SKM-1 (cell line): ENCODE measurements around the gene MBD3.

Experiments used
- DNase-seq: peaks from one replicate; lab custom pipeline; 2025; ENCODE audit not compliant: unreplicated experiment; lab: John Stamatoyannopoulos, UW

The MBD3 gene

GRCh38 chr19:1619703-1620102 lies 27.0 kb upstream of the MBD3 start:
- no peak for DNase-seq

- DNase-seq: no peak
These were observed 26.4 kb upstream of the MBD3 start for GRCh38 chr19:1619094-1619439.

- no peak for DNase-seq
These were observed 25.8 kb upstream of the MBD3 start for GRCh38 chr19:1618157-1619093.

DNA sequence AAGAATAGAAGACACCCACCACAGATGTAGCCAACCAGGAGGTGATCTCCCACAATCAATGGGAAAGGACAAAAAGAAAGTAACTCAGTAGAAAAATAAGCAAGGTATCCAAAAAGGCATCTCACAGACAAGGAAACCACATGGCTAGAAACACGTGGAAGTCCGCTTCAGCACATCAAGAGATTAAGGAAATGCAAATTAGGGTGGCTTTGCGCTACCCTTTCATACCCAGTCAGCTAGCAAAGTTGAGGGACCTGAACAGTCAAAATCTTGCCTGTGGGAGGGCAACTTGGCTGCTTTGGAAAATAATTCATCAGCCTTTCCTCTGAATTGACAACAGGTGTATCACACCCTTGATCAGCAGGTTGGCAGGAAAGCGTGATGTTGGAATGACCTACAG lies 24.2 kb upstream of the MBD3 start:
- no peak for DNase-seq

GRCh38 chr19:1616396-1616795 lies 23.7 kb upstream of the MBD3 start:
- DNase-seq: no peak

- DNase-seq: no peak
These were observed 22.6 kb upstream of the MBD3 start for GRCh38 chr19:1615156-1615765.

DNA sequence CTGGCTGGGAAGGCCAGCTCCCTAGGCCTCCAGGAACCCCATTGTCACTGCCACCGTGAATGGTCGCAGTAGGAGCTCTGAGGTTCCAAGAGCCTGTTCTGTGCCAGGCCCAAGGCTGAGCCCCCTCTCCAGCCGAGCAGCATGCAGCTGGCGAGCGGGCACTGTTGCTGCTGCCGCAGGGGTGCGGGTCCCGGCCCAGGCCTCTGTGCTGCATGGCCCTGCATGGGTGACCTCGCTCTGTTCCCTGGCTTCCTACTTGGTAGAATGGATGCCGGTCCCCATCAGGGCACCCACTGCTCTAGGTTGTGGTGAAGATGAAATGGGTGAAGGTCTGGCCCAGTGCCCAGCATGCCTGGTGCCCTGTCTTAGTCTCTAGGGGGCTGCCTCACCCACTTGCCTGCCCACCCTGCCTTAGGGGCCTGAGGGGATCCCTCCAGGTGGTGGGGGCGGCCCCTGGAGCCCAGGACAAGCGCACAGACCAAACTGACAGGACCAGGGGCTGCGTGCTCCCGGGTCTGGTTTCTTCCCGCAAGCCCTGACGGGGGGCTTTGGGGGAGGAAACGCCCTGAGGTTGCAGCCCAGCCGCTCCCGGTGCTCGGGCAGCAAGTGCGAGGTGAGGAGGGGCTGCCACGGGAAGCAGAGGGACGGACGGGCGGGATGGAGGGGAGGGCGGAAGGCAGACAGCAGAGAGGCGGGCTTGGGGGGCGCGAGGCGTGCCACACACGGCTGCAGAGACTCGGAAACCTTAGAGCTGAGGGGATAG lies 21.3 kb upstream of the MBD3 start:
- DNase-seq: no peak

GRCh38 chr19:1613146-1613545 lies 20.5 kb upstream of the MBD3 start:
- no peak for DNase-seq

DNA sequence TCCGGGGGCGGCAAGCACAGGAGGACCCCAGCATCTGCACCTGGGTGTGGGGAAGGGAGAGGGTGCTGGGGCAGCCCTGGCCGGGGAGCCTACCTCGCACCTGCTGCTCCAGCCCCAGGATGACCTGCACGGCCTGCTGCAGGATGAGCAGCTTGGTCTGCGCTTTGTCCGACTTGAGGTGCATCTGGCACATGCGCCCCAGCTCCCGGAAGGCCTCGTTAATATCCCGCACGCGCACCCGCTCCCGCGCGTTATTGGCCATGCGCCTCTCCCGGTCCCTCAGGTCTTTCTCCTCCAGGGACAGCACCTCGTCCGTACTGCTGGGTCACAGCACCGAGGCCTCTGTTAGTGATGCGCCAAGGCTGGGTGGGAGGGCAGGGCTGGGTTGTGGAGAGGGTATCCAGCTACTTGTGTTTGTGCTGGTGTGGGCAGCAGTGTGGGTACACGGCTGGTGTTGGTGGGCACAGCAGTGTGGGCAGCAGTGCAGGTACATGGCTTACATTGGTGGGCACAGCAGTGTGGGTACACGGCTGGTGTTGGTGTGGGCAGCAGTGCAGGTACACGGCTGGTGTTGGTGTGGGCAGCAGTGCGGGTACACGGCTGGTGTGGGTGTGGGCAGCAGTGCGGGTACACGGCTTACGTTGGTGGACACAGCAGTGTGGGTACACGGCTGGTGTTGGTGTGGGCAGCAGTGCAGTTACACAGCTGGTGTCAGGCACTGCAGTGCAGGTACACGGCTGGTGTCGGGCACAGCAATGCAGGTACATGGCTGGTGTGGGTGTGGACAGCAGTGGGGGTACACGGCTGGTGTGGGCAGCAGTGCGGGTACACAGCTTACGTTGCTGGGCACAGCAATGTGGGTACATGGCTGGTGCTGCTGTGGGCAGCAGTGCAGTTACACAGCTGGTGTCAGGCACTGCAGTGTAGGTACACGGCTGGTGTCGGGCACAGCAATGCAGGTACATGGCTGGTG lies 19.7 kb upstream of the MBD3 start:
- DNase-seq: no peak

GRCh38 chr19:1611353-1611752 lies 18.7 kb upstream of the MBD3 start:
- no peak for DNase-seq

DNA sequence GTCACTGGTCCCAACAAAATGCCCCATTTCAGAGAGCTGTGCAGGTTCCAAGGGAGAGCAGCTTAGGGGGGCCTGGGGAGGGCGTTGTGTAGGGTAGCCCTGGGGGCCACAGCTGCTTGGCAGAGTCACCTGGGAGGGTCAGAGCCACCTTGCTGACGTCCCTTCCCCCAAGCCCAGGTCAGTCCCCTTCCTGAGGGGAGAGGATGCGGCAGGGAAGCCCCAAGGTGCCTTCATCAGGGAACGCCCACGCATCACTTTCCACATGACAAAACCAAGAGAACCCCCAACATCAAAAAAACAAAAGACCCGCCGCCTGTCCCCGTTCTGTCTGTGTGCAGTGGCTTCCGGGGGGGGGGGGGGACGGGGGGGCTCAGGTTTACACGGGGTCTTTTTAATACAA lies 17.9 kb upstream of the MBD3 start:
- no peak for DNase-seq

DNA sequence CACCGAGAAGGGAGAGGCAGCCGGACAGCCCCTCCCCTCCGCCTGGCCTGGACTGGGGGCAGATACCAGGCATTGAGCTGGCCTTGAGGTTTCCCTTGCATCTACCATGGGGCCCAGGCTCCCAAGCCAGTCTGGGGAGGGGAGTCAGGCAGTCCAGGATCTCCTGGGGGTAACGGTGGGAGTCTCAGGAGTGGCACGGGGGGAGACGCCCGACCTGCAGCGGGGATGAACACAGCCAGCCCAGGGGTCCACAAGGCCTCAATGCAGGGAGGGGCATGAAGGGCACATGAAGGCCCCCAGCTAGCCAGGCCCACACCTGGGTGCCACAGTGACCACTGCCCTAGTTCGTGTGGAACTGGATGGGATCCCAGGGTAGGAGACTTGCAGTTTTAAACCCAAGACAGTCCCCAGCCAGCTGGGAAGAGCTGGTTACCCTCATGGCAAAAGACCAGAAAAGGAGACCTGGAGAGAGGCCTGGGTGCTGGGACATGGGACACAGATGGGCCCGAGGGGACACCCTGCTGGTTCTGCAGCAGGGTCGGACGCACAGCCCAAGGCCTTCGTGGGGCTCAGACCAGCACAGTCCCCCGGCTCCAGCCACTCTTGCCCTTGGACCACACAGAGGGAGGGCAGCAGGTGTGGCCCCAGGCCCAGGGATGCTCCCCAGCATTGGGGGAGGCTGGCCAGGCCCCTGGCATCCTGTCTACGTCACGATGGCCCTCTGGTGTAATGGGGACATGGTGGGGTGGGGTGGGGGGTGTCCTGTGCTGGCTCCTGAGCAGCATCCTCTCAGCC lies 17.2 kb upstream of the MBD3 start:
- no peak for DNase-seq

- no peak for DNase-seq
These were observed 16.4 kb upstream of the MBD3 start for GRCh38 chr19:1609103-1609396.

DNA sequence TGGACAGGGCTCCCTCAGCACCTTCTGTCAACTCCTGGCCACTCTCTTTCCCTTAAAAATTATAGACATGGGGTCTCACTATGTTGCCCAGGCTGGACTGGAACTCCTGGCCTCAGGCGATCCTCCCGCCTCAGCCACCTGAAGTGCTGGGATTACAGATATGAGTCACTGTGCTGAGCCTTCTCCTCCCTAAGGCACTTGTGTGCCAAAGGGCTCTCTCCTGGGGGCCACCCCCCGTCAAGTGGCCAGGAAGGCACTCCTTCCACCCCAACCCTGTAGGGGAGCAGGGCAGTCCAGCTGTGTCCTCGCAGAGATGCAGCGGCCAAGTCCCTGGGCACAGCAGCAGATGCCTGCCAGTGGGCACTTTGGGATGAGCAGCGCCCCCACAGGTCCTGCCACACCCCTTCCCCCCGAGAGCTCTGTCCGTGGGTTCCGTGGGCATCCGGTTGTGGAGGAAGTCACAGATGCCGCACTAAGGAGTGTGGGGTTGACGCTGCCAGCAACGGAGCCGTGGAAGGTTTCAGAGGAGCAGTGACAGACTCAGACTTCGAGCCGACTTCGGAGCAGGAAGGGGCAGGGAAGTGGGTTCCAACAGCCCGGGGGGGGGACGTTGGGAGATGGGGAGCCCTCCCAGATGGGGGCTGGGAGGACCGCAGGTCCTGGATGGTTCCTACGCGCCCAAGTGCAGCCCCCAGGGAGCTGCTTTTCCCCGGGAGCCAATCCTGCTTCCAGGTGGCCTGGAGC lies 15.9 kb upstream of the MBD3 start:
- no peak for DNase-seq

DNA sequence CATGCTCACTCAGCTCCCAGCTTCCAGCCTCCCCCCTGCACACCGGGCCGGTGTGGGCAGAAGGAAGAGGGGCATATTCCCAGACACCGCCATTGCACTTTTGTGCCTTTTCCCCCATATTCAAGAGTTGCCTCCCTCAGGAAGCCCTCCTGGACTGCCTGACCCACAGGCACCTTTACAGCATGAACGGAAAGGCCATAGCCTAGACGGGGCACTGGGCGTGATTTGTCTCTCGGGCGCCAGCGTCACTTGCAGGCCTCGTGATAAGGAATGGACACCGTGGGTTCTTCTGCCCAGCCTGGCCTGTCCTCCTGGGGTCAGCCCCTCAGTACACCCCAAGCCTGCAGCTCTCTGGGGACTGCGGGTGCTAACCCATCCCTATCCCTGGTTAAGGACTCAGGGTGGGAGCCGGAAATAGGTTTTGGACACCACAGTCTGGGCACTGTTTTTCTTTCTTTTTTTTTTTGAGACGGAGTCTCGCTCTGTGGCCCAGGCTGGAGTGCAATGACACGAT lies 13.5 kb upstream of the MBD3 start:
- DNase-seq: no peak

DNA sequence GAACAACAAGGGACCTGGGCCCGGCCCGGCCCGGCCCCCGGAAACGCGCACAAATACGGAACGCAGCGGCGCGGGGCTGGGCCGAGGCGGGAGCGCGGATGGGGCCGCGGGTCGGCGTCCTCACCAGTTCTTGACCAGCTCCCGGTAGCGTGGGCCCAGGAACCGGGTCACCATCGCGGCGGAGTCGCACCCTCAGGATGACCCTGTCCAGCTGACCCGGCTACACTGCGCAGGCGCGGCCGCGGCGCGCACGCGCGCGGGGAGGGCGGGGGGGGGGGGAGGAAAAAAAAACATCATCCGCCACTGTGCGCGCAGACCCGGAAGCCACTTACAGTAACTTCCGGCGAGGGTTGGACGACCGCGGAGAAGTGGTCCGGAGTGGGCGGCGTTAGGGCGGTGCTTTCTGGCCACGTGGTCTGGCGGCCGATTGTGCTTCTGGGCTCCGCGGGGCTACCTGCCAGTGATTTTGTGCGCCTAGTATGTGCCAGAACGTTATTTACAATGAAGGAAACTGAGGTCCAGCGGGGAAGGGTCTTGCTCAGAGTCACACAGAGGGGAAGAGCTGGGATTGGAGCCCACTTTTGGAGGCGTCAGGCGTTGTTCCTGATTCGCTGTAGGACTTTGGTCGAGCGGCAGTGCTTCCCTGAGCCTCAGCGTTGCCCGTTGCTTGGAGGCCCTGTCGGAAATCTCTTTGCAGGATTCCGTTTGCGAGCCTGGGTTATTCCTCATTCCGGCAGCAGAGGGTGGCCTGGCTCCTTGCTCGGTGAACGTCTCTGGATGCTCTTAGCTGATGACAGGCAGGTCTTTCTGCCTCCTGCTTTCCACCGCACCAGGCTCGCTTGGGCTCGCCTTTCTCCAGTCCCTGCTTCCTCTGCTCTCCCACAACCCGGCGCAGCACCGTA lies 12.8 kb upstream of the MBD3 start, which contains the start of gene UQCR11:
TSS of gene UQCR11 (minus strand) at position 227 of the 902 bp plus-strand sequence. CDS start at position 174, 53 bp downstream.
- peak; percentile 89 for DNase-seq

- no peak for DNase-seq
These were observed 9.5 kb upstream of the MBD3 start for GRCh38 chr19:1602091-1602707.

DNA sequence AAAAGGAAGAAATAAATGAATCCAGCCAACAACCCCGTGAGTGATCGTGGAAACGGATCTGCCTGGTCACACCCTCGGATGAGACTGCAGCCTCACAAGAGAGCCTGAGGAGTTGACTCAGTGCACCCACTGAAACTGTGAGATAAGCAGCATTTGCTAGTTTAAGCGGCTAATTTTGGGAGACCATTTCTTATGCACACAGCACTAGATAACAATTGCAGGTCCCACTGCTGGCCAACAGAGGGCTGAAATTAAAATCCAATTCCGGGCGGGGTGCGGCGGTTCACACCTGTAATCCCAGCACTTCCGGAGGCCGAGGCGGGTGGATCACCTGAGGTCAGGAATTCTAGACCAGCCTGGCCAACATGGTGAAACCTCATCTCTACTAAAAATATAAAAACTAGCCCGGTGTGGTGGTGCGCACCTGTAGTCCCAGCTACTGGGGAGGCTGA lies 9.0 kb upstream of the MBD3 start:
- no peak for DNase-seq
